Ishikawa (cell line): Measurements from ENCODE around the gene APOH.

ENCODE experiments used
- CEBPB ChIP-seq: IDR thresholded peaks from 2 replicates; pipeline ENCODE4 v1.6.1; 2012
- CREB1 ChIP-seq: IDR thresholded peaks from 2 replicates; pipeline ENCODE4 v1.6.1; 2012; ENCODE audit warnings: low read depth
- EGR1 ChIP-seq: IDR thresholded peaks from 2 replicates; pipeline ENCODE4 v1.6.1; 2012
- EP300 ChIP-seq: IDR thresholded peaks from 2 replicates; pipeline ENCODE4 v1.6.1; 2012; ENCODE audit warnings: borderline replicate concordance
- FOXM1 ChIP-seq: IDR thresholded peaks from 2 replicates; pipeline ENCODE4 v1.6.1; 2012; ENCODE audit warnings: low read depth, borderline replicate concordance
- NFIC ChIP-seq: IDR thresholded peaks from 2 replicates; pipeline ENCODE4 v1.6.1; 2012
- RAD21 ChIP-seq: IDR thresholded peaks from 2 replicates; pipeline ENCODE4 v1.6.1; 2012; ENCODE audit warnings: low read depth
- TAF1 ChIP-seq: IDR thresholded peaks from 2 replicates; pipeline ENCODE4 v1.6.1; 2012; ENCODE audit warnings: low read depth, mild to moderate bottlenecking
- TCF12 ChIP-seq: IDR thresholded peaks from 2 replicates; pipeline ENCODE4 v1.6.1; 2012; ENCODE audit warnings: low read depth
- TEAD4 ChIP-seq: IDR thresholded peaks from 2 replicates; pipeline ENCODE4 v1.6.1; 2012
- YY1 ChIP-seq: IDR thresholded peaks from 2 replicates; pipeline ENCODE4 v1.6.1; 2012; ENCODE audit warnings: low read depth
- ZBTB7A ChIP-seq: IDR thresholded peaks from 2 replicates; pipeline ENCODE4 v1.6.1; 2012; ENCODE audit warnings: low read depth
- TF ChIP-seq, protein P1 (sequence below): IDR thresholded peaks from 2 replicates; pipeline ENCODE4 v1.6.1; 2012
- TF ChIP-seq, protein P2 (sequence below): IDR thresholded peaks from 2 replicates; pipeline ENCODE4 v1.6.1; 2012
- TF ChIP-seq, protein P3 (sequence below): IDR thresholded peaks from 2 replicates; pipeline ENCODE4 v1.6.1; 2012; ENCODE audit warnings: low read depth, mild to moderate bottlenecking

The APOH gene

DNA sequence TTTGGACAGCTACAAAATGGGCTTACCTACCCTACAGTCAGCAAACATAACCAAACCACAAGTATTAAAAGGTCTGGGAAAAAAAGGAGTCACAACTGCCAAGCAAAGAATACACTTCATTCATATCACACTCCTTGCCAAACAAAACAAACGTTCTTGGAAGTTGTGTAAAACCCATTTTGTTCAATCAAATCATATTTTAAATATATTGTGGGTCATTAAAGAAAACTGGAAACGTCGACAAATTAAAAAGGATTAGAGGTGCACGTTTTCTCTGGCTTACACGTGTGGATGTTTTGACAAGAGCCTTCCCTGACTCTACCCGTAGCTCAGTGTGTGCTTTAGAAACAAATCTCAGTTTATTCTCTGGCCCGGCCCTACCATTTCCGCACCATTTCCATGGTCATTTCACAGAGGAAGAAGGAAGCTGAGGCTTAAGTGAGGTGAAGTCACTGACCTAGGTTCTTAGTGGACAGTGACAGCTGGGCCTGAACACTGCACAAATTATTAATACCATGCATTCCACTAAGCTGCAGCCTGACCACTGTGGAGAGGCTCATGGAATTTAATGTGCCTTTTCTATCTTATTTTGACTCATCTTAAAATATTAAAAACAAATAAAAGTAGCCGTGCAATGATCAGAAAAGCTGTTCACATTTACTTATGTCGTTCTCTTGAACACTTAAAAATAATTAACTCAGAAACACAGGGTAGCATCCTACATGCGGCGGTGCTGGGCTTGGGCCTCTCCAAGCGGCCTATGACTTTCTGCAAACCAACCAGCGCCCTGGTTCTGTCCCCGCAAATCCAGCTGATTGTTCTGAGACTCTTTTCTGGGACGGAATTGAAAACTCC is 38.2 kb downstream of the APOH start:
- TF ChIP-seq, protein P1, sequence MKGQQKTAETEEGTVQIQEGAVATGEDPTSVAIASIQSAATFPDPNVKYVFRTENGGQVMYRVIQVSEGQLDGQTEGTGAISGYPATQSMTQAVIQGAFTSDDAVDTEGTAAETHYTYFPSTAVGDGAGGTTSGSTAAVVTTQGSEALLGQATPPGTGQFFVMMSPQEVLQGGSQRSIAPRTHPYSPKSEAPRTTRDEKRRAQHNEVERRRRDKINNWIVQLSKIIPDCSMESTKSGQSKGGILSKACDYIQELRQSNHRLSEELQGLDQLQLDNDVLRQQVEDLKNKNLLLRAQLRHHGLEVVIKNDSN = no peak
- TF ChIP-seq, protein P2, sequence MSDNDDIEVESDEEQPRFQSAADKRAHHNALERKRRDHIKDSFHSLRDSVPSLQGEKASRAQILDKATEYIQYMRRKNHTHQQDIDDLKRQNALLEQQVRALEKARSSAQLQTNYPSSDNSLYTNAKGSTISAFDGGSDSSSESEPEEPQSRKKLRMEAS = no peak
- TF ChIP-seq RAD21 (no peak), TCF12 (no peak), EGR1 (no peak), FOXM1 (no peak), CEBPB (no peak), NFIC (no peak), CREB1 (no peak), TEAD4 (no peak), YY1 (no peak), ZBTB7A (no peak), EP300 (no peak)
- TF ChIP-seq, protein P3, sequence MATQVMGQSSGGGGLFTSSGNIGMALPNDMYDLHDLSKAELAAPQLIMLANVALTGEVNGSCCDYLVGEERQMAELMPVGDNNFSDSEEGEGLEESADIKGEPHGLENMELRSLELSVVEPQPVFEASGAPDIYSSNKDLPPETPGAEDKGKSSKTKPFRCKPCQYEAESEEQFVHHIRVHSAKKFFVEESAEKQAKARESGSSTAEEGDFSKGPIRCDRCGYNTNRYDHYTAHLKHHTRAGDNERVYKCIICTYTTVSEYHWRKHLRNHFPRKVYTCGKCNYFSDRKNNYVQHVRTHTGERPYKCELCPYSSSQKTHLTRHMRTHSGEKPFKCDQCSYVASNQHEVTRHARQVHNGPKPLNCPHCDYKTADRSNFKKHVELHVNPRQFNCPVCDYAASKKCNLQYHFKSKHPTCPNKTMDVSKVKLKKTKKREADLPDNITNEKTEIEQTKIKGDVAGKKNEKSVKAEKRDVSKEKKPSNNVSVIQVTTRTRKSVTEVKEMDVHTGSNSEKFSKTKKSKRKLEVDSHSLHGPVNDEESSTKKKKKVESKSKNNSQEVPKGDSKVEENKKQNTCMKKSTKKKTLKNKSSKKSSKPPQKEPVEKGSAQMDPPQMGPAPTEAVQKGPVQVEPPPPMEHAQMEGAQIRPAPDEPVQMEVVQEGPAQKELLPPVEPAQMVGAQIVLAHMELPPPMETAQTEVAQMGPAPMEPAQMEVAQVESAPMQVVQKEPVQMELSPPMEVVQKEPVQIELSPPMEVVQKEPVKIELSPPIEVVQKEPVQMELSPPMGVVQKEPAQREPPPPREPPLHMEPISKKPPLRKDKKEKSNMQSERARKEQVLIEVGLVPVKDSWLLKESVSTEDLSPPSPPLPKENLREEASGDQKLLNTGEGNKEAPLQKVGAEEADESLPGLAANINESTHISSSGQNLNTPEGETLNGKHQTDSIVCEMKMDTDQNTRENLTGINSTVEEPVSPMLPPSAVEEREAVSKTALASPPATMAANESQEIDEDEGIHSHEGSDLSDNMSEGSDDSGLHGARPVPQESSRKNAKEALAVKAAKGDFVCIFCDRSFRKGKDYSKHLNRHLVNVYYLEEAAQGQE = no peak

DNA sequence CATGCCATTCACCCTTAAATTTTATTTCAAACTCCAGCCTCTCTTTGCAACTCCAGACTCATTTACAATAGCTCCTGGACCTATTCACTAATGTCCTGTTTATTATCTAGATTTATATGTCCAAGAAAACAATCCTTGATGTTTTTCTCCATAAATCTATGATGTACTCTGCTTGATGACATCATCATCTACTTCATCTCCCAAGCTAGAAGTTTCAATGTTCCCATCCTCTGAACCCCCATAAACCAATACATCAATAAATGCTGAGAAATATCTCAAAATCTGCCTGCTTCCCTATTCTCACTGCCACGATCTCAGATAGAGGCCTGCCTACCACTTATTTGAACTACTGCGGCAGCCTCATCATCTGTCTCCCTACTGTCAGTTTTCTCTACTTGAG is 41.5 kb downstream of the APOH start:
- TF ChIP-seq CEBPB = no peak
- no peak for TF ChIP-seq FOXM1
- TF ChIP-seq EGR1 = no peak
- TF ChIP-seq, protein P2 = no peak
- TF ChIP-seq EP300 = no peak
- TF ChIP-seq ZBTB7A = no peak
- no peak for TF ChIP-seq TEAD4
- TF ChIP-seq, protein P1 = no peak
- no peak for TF ChIP-seq NFIC
- TF ChIP-seq TCF12 = no peak
- no peak for TF ChIP-seq RAD21
- TF ChIP-seq CREB1 = no peak
- TF ChIP-seq, protein P3 = no peak
- TF ChIP-seq TAF1 = no peak
- TF ChIP-seq YY1 = no peak

DNA sequence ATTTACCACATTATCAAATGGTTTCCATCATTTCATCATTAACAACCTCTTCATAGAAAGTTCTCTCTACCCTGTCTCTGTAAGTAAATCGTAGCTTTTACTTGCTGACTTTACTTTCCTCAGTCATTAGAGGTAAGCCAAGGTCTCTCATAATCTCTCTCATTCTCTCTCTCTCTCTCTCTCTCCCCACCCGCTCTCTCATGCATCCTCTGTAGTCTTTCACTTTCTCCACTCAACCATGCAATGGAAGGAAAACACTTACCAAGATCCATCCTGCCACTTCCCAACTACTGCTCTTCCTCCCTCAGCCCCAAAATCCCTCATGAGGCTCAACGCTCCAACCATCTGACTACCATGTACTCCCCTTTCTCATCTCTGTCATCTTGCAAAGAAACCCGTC is 43.4 kb downstream of the APOH start:
- TF ChIP-seq TEAD4 (no peak), EP300 (no peak), TAF1 (no peak)

DNA sequence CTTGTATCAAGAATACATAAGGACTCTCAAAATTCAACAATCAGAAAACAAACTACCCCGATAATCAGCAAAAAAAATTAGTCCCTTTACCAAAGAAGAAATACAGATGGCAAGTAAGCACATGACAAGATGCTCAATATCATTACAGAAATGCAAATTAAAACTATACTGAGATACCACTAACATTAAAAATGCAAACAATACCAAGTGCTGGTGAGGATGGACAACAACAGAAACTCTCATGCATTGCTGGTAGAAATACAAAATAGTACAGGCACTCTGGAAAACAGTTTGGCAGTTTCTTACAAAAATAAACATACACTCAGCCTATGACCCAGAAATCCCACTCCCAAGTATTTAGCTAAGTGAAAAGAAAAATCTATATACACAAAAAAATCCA is 44.8 kb downstream of the APOH start:
- no peak for TF ChIP-seq EGR1
- no peak for TF ChIP-seq NFIC
- no peak for TF ChIP-seq TCF12
- no peak for TF ChIP-seq TAF1
- TF ChIP-seq FOXM1 = no peak
- TF ChIP-seq, protein P3 = no peak
- TF ChIP-seq TEAD4 = no peak
- TF ChIP-seq YY1 = no peak
- TF ChIP-seq EP300 = no peak
- TF ChIP-seq, protein P2 = no peak
- TF ChIP-seq RAD21 = no peak
- TF ChIP-seq, protein P1 = no peak
- no peak for TF ChIP-seq CEBPB
- TF ChIP-seq ZBTB7A = no peak
- no peak for TF ChIP-seq CREB1
